ENCODE data around the gene CHST8. TPM values are rescaled to one million over a fixed set of nuclear protein-coding genes. Genes with fewer than 3 reads are reported as not detected.

Gene CHST8
- total and polyA plus RNA-seq, 8 donors: 0.23 to 25.5 TPM; not detected in 6

DNA sequence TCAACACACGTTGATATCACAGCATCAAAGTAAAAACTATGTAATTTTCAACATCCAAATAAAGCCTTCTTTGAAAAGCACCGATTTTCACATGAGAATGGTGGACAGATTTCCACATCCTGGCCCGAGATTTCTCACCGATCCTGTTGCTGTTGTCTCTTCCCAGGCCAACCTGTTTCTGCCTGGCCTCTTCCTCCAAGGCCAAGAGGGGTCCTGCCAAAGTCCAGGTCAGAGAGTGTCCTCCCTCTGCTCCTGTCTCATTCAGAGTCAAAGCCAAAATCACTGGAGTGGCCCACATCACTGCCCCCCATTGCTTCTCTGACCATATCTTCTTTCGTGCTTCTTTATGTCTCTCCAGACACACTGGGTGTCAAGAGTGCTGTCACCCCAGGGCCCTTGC, 49.5 kb downstream of the CHST8 start:
- H3K9me3 ChIP-seq: no peaks in the 10 kb centered on the region
- peaks cover 0 to 43% (median 9%) of the 10 kb centered on the region in 3 donors for H3K27me3 ChIP-seq
- WGBS, 5 donors: 76 to 84% (median 80%) methylated on average over 5 of the region's 5 CpGs
- no peak overlapping the region for H3K27ac ChIP-seq
- TF ChIP-seq POLR2AphosphoS5 (IDR thresholded peaks at IDR 0.05) (no peak), POLR2A (IDR thresholded peaks at IDR 0.05) (no peak), EP300 (IDR thresholded peaks at IDR 0.05) (no peak), CTCF (IDR thresholded peaks at IDR 0.05) (no peak)
- DNase-seq: no peak
- intact Hi-C loops (cut with DNase I; ENCODE audit: low total_unique reads): no loop called here
- no peaks in the 10 kb centered on the region for H3K36me3 ChIP-seq
- no peak overlapping the region for H3K4me3 ChIP-seq
- H3K4me1 ChIP-seq: no peaks in the 10 kb centered on the region

DNA sequence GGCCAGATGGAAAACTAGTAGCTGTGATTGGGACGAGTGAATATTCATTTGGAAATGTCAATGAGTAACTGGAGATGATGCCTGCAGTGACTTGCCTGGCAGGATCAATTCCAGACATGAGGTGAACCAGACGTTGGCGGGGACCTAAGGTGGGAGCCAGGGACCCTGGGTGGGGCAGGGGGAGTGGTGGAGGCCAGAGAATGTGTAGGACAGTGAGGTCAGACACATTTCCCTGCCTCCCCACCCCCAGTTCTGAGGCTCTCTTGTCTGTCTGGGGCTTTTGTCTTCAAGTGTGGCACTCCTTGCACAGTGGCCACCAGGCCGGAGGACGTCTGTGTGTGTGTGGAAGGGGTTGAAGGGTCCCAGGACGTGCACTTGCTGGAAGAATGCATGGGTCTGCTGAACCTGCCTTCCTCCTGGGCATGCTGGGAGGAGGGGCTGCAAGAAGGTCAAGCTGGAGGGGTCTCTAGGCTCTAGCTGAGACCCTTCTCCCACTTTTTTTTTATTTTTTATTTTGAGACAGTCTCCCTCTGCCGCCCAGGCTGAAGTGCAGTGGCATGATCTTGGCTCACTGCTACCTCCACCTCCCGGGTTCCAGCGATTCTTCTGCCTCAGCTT, 51.6 kb downstream of the CHST8 start:
- DNase-seq: peak in 1 of 2 donors; percentile 11
- no peak overlapping the region for H3K27ac ChIP-seq
- H3K9me3 ChIP-seq: no peaks in the 10 kb centered on the region
- peaks cover 0 to 36% (median 12%) of the 10 kb centered on the region in 3 donors for H3K27me3 ChIP-seq
- no peaks in the 10 kb centered on the region for H3K36me3 ChIP-seq
- intact Hi-C loops (cut with DNase I; ENCODE audit: low total_unique reads): no loop called here
- 73 to 75% (median 74%) methylated on average over 9 of the region's 9 CpGs for WGBS, 5 donors
- H3K4me1 ChIP-seq: no peaks in the 10 kb centered on the region
- H3K4me3 ChIP-seq: no peak overlapping the region
- TF ChIP-seq CTCF (IDR thresholded peaks at IDR 0.05) (no peak), EP300 (IDR thresholded peaks at IDR 0.05) (no peak), POLR2A (IDR thresholded peaks at IDR 0.05) (no peak), POLR2AphosphoS5 (IDR thresholded peaks at IDR 0.05) (no peak)

GRCh38 chr19:33673996-33674625, 52.4 kb downstream of the CHST8 start:
- WGBS, 5 donors: 57 to 68% (median 68%) methylated on average over 10 of the region's 10 CpGs
- Histone ChIP-seq H3K4me3 (no peak overlapping the region), H3K27me3 (peaks cover 0 to 36% (median 12%) of the 10 kb centered on the region in 3 donors), H3K9me3 (no peaks in the 10 kb centered on the region), H3K4me1 (no peaks in the 10 kb centered on the region), H3K36me3 (no peaks in the 10 kb centered on the region), H3K27ac (no peak overlapping the region)
- intact Hi-C loops (cut with DNase I; ENCODE audit: low total_unique reads): no loop called here
- peak in 1 of 2 donors; percentile 20 for DNase-seq
- no peak for TF ChIP-seq CTCF (IDR thresholded peaks at IDR 0.05)
- TF ChIP-seq EP300 (IDR thresholded peaks at IDR 0.05): no peak
- no peak for TF ChIP-seq POLR2AphosphoS5 (IDR thresholded peaks at IDR 0.05)
- no peak for TF ChIP-seq POLR2A (IDR thresholded peaks at IDR 0.05)

DNA sequence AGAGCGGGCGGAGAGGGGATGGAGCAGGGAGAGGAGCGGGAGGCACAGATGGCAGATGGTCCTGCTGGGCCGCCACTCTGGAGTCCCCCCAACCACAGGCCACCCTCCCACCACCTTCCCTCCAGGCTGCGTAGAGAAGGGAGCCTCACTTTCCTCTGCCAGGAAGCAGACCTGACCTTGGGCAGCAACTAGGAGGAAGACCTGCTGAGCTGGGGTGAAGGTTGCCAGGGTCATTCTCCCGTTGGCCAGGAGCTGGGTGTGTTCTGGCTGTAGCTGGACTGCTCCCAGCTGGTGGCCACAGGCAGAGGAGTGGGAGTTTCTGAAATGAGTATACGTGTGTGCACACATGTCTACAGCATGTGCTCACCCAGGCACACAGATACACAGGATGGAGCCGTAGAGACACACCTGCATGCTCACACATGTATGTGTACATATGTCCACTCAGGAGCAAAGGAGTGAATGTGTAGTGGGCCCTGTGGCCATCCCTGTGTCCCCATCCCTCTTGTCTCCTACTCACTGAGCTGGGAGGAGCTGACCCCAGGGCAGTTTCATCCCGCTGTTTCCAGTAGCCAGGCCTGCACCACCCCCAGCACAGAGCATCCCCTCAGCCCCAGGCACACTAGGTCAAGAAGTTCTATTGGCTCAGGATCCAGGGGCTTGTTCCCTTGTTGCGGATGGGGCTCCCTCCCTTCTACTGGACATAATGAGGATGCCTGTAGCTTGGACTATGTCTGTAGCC, 53.0 kb downstream of the CHST8 start:
- Histone ChIP-seq H3K27ac (no peak overlapping the region), H3K36me3 (no peaks in the 10 kb centered on the region), H3K27me3 (peaks cover 0 to 36% (median 12%) of the 10 kb centered on the region in 3 donors), H3K4me3 (no peak overlapping the region), H3K4me1 (no peaks in the 10 kb centered on the region), H3K9me3 (no peaks in the 10 kb centered on the region)
- intact Hi-C loops (cut with DNase I; ENCODE audit: low total_unique reads): no loop called here
- peak in 1 of 2 donors; percentile 18 for DNase-seq
- WGBS, 5 donors: 55 to 69% (median 64%) methylated on average over 6 to 10 of the region's 10 CpGs
- no peak for TF ChIP-seq CTCF (IDR thresholded peaks at IDR 0.05)
- TF ChIP-seq EP300 (IDR thresholded peaks at IDR 0.05): no peak
- TF ChIP-seq POLR2A (IDR thresholded peaks at IDR 0.05): no peak
- no peak for TF ChIP-seq POLR2AphosphoS5 (IDR thresholded peaks at IDR 0.05)
